H1 (cell line): Measurements from ENCODE around the gene MRPS25. TPM values are rescaled to one million over a fixed set of nuclear protein-coding genes. Genes with fewer than 3 reads are reported as not detected.

Experiments used
- CTCF ChIA-PET: fragments of 300-600 bp; sonication (Branson Sonifier 250); formaldehyde crosslinking; loops from one replicate; lab custom pipeline; 2021; ENCODE audit not compliant: partially characterized antibody; lab: Charles Lee
- POLR2A ChIA-PET: fragments of 300-600 bp; sonication (Branson Sonifier 250); formaldehyde crosslinking; loops from one replicate; lab custom pipeline; 2021; ENCODE audit warnings: inconsistent platforms; ENCODE audit not compliant: partially characterized antibody; lab: Charles Lee
- DNase-seq, 2 experiments: peaks; one replicate each; pipeline versions ENCODE4 v3.0.0 to v3.0.0-alpha.2; 2010 to 2022; ENCODE audit warnings: low spot score in 2 of 2, low read depth in 1 of 2, mixed read lengths in 1 of 2
- FAIRE-seq: peaks from 2 replicates; lab custom pipeline; 2011; peaks lifted over from hg19 to GRCh38; lab: Jason Lieb, UNC
- H2AFZ ChIP-seq: 2 replicates; pipeline ENCODE4 v1.8.1; 2012; ENCODE audit warnings: low read length, inconsistent platforms
- H2AK5ac ChIP-seq: 2 replicates; pipeline ENCODE4 v1.6.1; 2013; ENCODE audit warnings: low read depth, low read length
- H2BK120ac ChIP-seq: replicated peaks from 2 replicates; pipeline ENCODE3; 2013; ENCODE audit warnings: low read depth, low read length, inconsistent platforms
- H2BK12ac ChIP-seq: 2 replicates; pipeline ENCODE4 v1.6.1; 2013; ENCODE audit warnings: low read depth, low read length
- H2BK15ac ChIP-seq: 2 replicates; pipeline ENCODE4 v1.6.1; 2013; ENCODE audit warnings: low read length
- H2BK20ac ChIP-seq: 2 replicates; pipeline ENCODE4 v1.6.1; 2013; ENCODE audit warnings: low read length
- H2BK5ac ChIP-seq: 2 replicates; pipeline ENCODE4 v1.6.1; 2013; ENCODE audit warnings: low read depth, low read length
- H3K14ac ChIP-seq: 2 replicates; pipeline ENCODE4 v1.6.1; 2013; ENCODE audit warnings: inconsistent platforms; ENCODE audit not compliant: insufficient read length
- H3K18ac ChIP-seq: 2 replicates; pipeline ENCODE4 v1.6.1; 2013; ENCODE audit warnings: low read length; ENCODE audit errors: extremely low read depth
- H3K23ac ChIP-seq: 2 replicates; pipeline ENCODE4 v1.6.1; 2013; ENCODE audit warnings: inconsistent platforms; ENCODE audit not compliant: insufficient read length
- H3K23me2 ChIP-seq: 2 replicates; pipeline ENCODE4 v1.6.1; 2013; ENCODE audit warnings: low read depth, low read length
- H3K27ac ChIP-seq: 2 replicates; pipeline ENCODE4 v1.6.1; 2011; ENCODE audit warnings: low read depth, low read length, inconsistent platforms
- H3K27me3 ChIP-seq, 4 experiments: replicated peaks in 1 of 4; 1 replicate in 1 of 4; 2 replicates in 3 of 4; pipeline versions ENCODE4 v1.6.1 to v1.8.1; 2011 to 2013; ENCODE audit warnings: low read length in 3 of 4, mild to moderate bottlenecking in 3 of 4, inconsistent platforms in 2 of 4, mixed read lengths in 2 of 4, moderate library complexity in 1 of 4; ENCODE audit not compliant: control insufficient read depth in 3 of 4, insufficient read depth in 3 of 4; ENCODE audit errors: extremely low read depth in 1 of 4
- H3K36me3 ChIP-seq, 4 experiments: 2 replicates each; pipeline versions ENCODE4 v1.6.1 to v1.8.1; 2011 to 2013; ENCODE audit warnings: mild to moderate bottlenecking in 4 of 4, low read length in 3 of 4, moderate library complexity in 2 of 4, control low read depth in 1 of 4, inconsistent platforms in 1 of 4; ENCODE audit not compliant: insufficient read depth in 4 of 4, control insufficient read depth in 2 of 4
- H3K4ac ChIP-seq: replicated peaks from 2 replicates; pipeline ENCODE3; 2013; ENCODE audit warnings: low read length, low read depth, mixed read lengths, inconsistent platforms; ENCODE audit not compliant: insufficient read length
- H3K4me1 ChIP-seq, 4 experiments: replicated peaks in 1 of 4; 1 replicate in 1 of 4; 2 replicates in 3 of 4; pipeline versions ENCODE4 v1.6.1 to v1.8.1; 2011 to 2013; ENCODE audit warnings: low read length in 3 of 4, inconsistent platforms in 2 of 4, mixed read lengths in 1 of 4; ENCODE audit not compliant: insufficient read depth in 4 of 4, control insufficient read depth in 3 of 4
- H3K4me2 ChIP-seq, 2 experiments: 2 replicates each; pipeline versions ENCODE4 v1.6.1 to v1.8.1; 2011 to 2013; ENCODE audit warnings: low read depth in 2 of 2, low read length in 2 of 2, control low read depth in 1 of 2, inconsistent platforms in 1 of 2, mild to moderate bottlenecking in 1 of 2; ENCODE audit not compliant: insufficient read depth in 1 of 2
- H3K4me3 ChIP-seq, 4 experiments: fragments of 200-600, 300-600 bp in 1 of 4; sonication (generic), shearing (Covaris generic), sonication (Bioruptor Twin) in 1 of 4; 2 replicates each; pipeline versions ENCODE4 v1.5.1 to v1.8.1; 2011 to 2016; ENCODE audit warnings: low read length in 4 of 4, low read depth in 3 of 4, control low read depth in 2 of 4, inconsistent platforms in 2 of 4, mild to moderate bottlenecking in 2 of 4, mixed read lengths in 1 of 4, moderate library complexity in 1 of 4; ENCODE audit not compliant: insufficient read depth in 2 of 4; ENCODE audit errors: extremely low read depth in 1 of 4
- H3K56ac ChIP-seq: replicated peaks from 2 replicates; pipeline ENCODE3; 2013; ENCODE audit warnings: low read depth, mild to moderate bottlenecking, mixed read lengths, low read length, inconsistent platforms; ENCODE audit not compliant: insufficient read length
- H3K79me1 ChIP-seq: 2 replicates; pipeline ENCODE4 v1.6.1; 2013; ENCODE audit warnings: low read depth, low read length, control low read depth
- H3K79me2 ChIP-seq, 2 experiments: 2 replicates each; pipeline versions ENCODE4 v1.6.1 to v1.8.1; 2012 to 2013; ENCODE audit warnings: low read length in 2 of 2, mild to moderate bottlenecking in 2 of 2, inconsistent platforms in 1 of 2; ENCODE audit not compliant: insufficient read depth in 2 of 2, control insufficient read depth in 1 of 2
- H3K9ac ChIP-seq, 4 experiments: replicated peaks in 1 of 4; 1 replicate in 1 of 4; 2 replicates in 3 of 4; pipeline versions ENCODE4 v1.6.1 to v1.8.1; 2011 to 2013; ENCODE audit warnings: low read depth in 3 of 4, low read length in 3 of 4, control low read depth in 2 of 4, mild to moderate bottlenecking in 2 of 4, moderate library complexity in 2 of 4, inconsistent platforms in 1 of 4; ENCODE audit errors: extremely low read depth in 1 of 4
- H3K9me3 ChIP-seq, 2 experiments: 2 replicates each; pipeline versions ENCODE4 v1.6.1 to v1.8.1; 2012 to 2013; ENCODE audit warnings: mild to moderate bottlenecking in 2 of 2, moderate library complexity in 2 of 2, control low read depth in 1 of 2, inconsistent platforms in 1 of 2, low read depth in 1 of 2, low read length in 1 of 2, mixed read lengths in 1 of 2; ENCODE audit not compliant: insufficient read depth in 2 of 2
- H4K20me1 ChIP-seq, 2 experiments: replicated peaks in 1 of 2; 2 replicates each; pipeline versions ENCODE3 to v1.8.1; 2011 to 2013; ENCODE audit warnings: inconsistent platforms in 2 of 2, low read length in 2 of 2, mild to moderate bottlenecking in 1 of 2; ENCODE audit not compliant: insufficient read depth in 2 of 2, control insufficient read depth in 1 of 2
- H4K5ac ChIP-seq: 2 replicates; pipeline ENCODE4 v1.6.1; 2013; ENCODE audit warnings: low read length, low read depth, mixed read lengths, inconsistent platforms; ENCODE audit not compliant: insufficient read length
- H4K8ac ChIP-seq: 2 replicates; pipeline ENCODE4 v1.8.0; 2013; ENCODE audit warnings: mild to moderate bottlenecking, moderate library complexity, low read length, inconsistent platforms; ENCODE audit not compliant: insufficient read depth; ENCODE audit errors: extremely low read depth
- H4K91ac ChIP-seq: replicated peaks from 2 replicates; pipeline ENCODE3; 2013; ENCODE audit warnings: low read length, mixed read lengths, inconsistent platforms; ENCODE audit not compliant: insufficient read length
- ASH2L ChIP-seq: fragments of 200-600, 300-600 bp; sonication (generic); IDR thresholded peaks from one replicate; pipeline ENCODE4 v1.7.1; 2017; ENCODE audit warnings: low read length
- BRCA1 ChIP-seq: IDR thresholded peaks from 2 replicates; pipeline ENCODE4 v1.6.1; 2012; ENCODE audit warnings: low read depth, low read length, improper control_type of control experiment
- CEBPB ChIP-seq: IDR thresholded peaks from 2 replicates; pipeline ENCODE4 v1.6.1; 2012; ENCODE audit warnings: low read depth, low read length
- GABPA ChIP-seq: IDR thresholded peaks from 2 replicates; pipeline ENCODE4 v1.6.1; 2011; ENCODE audit warnings: mild to moderate bottlenecking, low read length, moderate library complexity, borderline replicate concordance; ENCODE audit not compliant: insufficient read depth
- MAFK ChIP-seq: IDR thresholded peaks from 2 replicates; pipeline ENCODE4 v1.6.1; 2012; ENCODE audit warnings: low read depth, mild to moderate bottlenecking, improper control_type of control experiment, low read length
- NANOG ChIP-seq: IDR thresholded peaks from 2 replicates; pipeline ENCODE4 v1.6.1; 2011; ENCODE audit warnings: low read length, low read depth, mild to moderate bottlenecking, inconsistent platforms; ENCODE audit not compliant: insufficient read depth, poor library complexity, severe bottlenecking
- POLR2AphosphoS5 ChIP-seq: IDR thresholded peaks from 2 replicates; pipeline ENCODE4 v1.6.1; 2011; ENCODE audit warnings: low read depth, low read length
- POU5F1 ChIP-seq: IDR thresholded peaks from 2 replicates; pipeline ENCODE4 v1.6.1; 2011; ENCODE audit warnings: low read depth, mild to moderate bottlenecking, low read length, moderate library complexity
- RBBP5 ChIP-seq: IDR thresholded peaks from 2 replicates; pipeline ENCODE4 v1.7.1; 2012; ENCODE audit warnings: low read depth, mild to moderate bottlenecking, inconsistent platforms, low read length, moderate library complexity, borderline replicate concordance
- RNF2 ChIP-seq: fragments of 200-900, 300-1000 bp; sonication (generic); IDR thresholded peaks from 2 replicates; pipeline ENCODE4 v1.7.1; 2016; ENCODE audit warnings: borderline replicate concordance, low read depth, mild to moderate bottlenecking, antibody characterized with exemption, low read length; ENCODE audit not compliant: poor library complexity, severe bottlenecking; ENCODE audit errors: missing control alignments
- SIRT6 ChIP-seq: IDR thresholded peaks from one replicate; pipeline ENCODE4 v1.7.1; 2012; ENCODE audit warnings: low read length, inconsistent platforms
- SP2 ChIP-seq: IDR thresholded peaks from 2 replicates; pipeline ENCODE4 v1.6.1; 2012; ENCODE audit warnings: mild to moderate bottlenecking, low read length, inconsistent platforms
- SUZ12 ChIP-seq: fragments of 200-600 bp; sonication (generic); IDR thresholded peaks from 2 replicates; pipeline ENCODE4 v1.6.1; 2012; ENCODE audit warnings: mild to moderate bottlenecking, inconsistent platforms, low read length, moderate library complexity, mixed read lengths
- WGBS, 2 experiments: shearing (Covaris generic) in 1 of 2; methylation state at CpG; one replicate each; pipeline versions ENCODE4 v1.1.6 to v1.1.7; 2013 to 2015; ENCODE audit warnings: low lambda C conversion rate in 2 of 2, mixed read lengths in 2 of 2, inconsistent platforms in 1 of 2, low coverage in 1 of 2, missing lambda C conversion rate in 1 of 2; ENCODE audit not compliant: insufficient replicate concordance in 2 of 2, insufficient coverage in 1 of 2, insufficient read length in 1 of 2; ENCODE audit errors: extremely low coverage in 1 of 2, missing lambda C conversion rate in 1 of 2; 5-methylcytosine and 5-hydroxymethylcytosine counted together
- polyA plus RNA-seq, 7 experiments: library from polyadenylated mRNA; depleted of rRNA in 3 of 7; stranded (reverse) in 5 of 7; unstranded in 2 of 7; fragments of >200 nt in 5 of 7; fragments of 200-250 nt in 2 of 7; gene quantifications; 1 replicate in 5 of 7; 2 replicates in 1 of 7; 4 replicates in 1 of 7; pipeline versions ENCODE4 v1.2.1 to v1.2.3, GENCODE V29; 2011 to 2013; ENCODE audit warnings: missing spikeins in 2 of 7, mixed read lengths in 2 of 7
- total RNA-seq: library from RNA; stranded (reverse); fragmentation: NEBNext Ultra II Directional; extraction: Animal tissue kit (Norgen Biotek cat#: 25700); gene quantifications from 2 replicates; pipeline ENCODE4 v1.2.1, GENCODE V29; 2021
- TF ChIP-seq, protein P1 (sequence below): IDR thresholded peaks from 2 replicates; pipeline ENCODE4 v1.6.1; 2012; ENCODE audit warnings: inconsistent platforms

MRPS25 gene
- total and polyA plus RNA-seq, 2 of the 8 experiments (the other 6 are each of a cell fraction or from before 2014, with no cell fraction given): 23.0 to 56.5 TPM

DNA sequence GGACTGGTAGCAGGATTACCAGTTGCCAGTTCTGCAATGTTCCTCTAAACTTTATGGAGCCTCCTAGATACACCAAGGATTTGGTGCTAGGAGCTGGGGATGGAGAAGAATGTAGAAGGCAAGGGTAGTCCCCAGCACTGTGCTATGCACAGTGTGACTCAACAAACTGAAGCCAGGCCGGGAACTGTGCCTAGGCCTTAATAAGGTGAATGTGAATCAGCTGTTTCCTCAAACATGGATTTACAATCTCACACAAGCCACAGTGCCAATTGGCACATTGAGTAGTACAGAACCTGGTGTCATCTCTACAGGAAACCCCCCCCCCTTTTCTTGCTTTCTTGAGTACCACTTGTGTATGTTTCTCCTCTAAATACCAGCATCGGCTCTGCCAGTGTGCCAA lies 32.5 kb downstream of the MRPS25 start:
- no peak overlapping the region for H2BK120ac ChIP-seq
- no peak overlapping the region for H3K27ac ChIP-seq
- no peak overlapping the region for H2BK15ac ChIP-seq
- H3K27me3 ChIP-seq: no peaks in the 10 kb centered on the region
- DNase-seq (no peak), FAIRE-seq (no peak)
- H3K4me2 ChIP-seq: no peak overlapping the region
- H3K9ac ChIP-seq: no peak overlapping the region
- H3K4me3 ChIP-seq: no peak overlapping the region
- no peak overlapping the region for H4K8ac ChIP-seq
- POLR2A ChIA-PET: interaction anchor here (1.9 kb wide), 1 partner anchor 16 kb away, joined by 11 read pairs; no protein-coding TSS in a partner anchor
- H3K9me3 ChIP-seq: no peaks in the 10 kb centered on the region
- no peaks in the 10 kb centered on the region for H3K79me1 ChIP-seq
- H3K14ac ChIP-seq: no peak overlapping the region
- no peak overlapping the region for H3K23ac ChIP-seq
- H4K5ac ChIP-seq: no peak overlapping the region
- no peak overlapping the region for H3K56ac ChIP-seq
- H3K79me2 ChIP-seq: no peaks in the 10 kb centered on the region
- H2AK5ac ChIP-seq: no peak overlapping the region
- no peak overlapping the region for H2BK20ac ChIP-seq
- no peaks in the 10 kb centered on the region for H3K4me1 ChIP-seq
- CTCF ChIA-PET: interaction anchor here (0.8 to 1.2 kb wide), 4 partner anchors 8 to 112 kb away, joined by 3 read pairs; no protein-coding TSS in a partner anchor
- no peak overlapping the region for H3K4ac ChIP-seq
- no peak overlapping the region for H3K18ac ChIP-seq
- peaks cover 33 to 82% (median 60%) of the 10 kb centered on the region in 4 experiments for H3K36me3 ChIP-seq
- no peak overlapping the region for H2BK5ac ChIP-seq
- no peaks in the 10 kb centered on the region for H3K23me2 ChIP-seq
- H2BK12ac ChIP-seq: no peak overlapping the region
- H4K91ac ChIP-seq: no peak overlapping the region
- H2AFZ ChIP-seq: no peak overlapping the region
- 95% methylated on average over 2 of the region's 2 CpGs; no CpG with 5 or more reads in 1 of the 2 experiments for WGBS, 2 experiments
- peaks cover 3 to 5% of the 10 kb centered on the region in 2 experiments for H4K20me1 ChIP-seq
- TF ChIP-seq, protein P1, sequence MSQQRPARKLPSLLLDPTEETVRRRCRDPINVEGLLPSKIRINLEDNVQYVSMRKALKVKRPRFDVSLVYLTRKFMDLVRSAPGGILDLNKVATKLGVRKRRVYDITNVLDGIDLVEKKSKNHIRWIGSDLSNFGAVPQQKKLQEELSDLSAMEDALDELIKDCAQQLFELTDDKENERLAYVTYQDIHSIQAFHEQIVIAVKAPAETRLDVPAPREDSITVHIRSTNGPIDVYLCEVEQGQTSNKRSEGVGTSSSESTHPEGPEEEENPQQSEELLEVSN: no peak
- TF ChIP-seq NANOG (no peak), CEBPB (no peak), POU5F1 (no peak), SP2 (no peak), MAFK (no peak), RBBP5 (no peak), ASH2L (no peak), SUZ12 (no peak), BRCA1 (no peak), GABPA (no peak), POLR2AphosphoS5 (no peak), SIRT6 (no peak), RNF2 (no peak)
